Transverse colon (tissue), 4 donors: Measurements from ENCODE around the gene JAZF1. TPM values are rescaled to one million over a fixed set of nuclear protein-coding genes. Genes with fewer than 3 reads are reported as not detected.

Source experiments
- DNase-seq: peaks from one replicate; pipeline ENCODE4 v3.0.0-alpha.2; 2019
- H3K27ac ChIP-seq, 4 donors: fragments of 200-600 bp; sonication (generic); 2 replicates each; pipeline ENCODE4 v1.5.1; 2016 to 2018; ENCODE audit warnings: inconsistent platforms in 4 of 4
- H3K27me3 ChIP-seq: fragments of 200-600 bp; sonication (generic); 2 replicates; pipeline ENCODE4 v1.5.1; 2017; ENCODE audit warnings: inconsistent platforms
- H3K36me3 ChIP-seq, 4 donors: fragments of 200-600 bp; sonication (generic); 2 replicates each; pipeline ENCODE4 v1.5.1; 2017 to 2019; ENCODE audit warnings: inconsistent platforms in 4 of 4
- H3K4me1 ChIP-seq, 4 donors: fragments of 200-600 bp; sonication (generic); 2 replicates each; pipeline ENCODE4 v1.5.1; 2017 to 2020; ENCODE audit warnings: inconsistent platforms in 4 of 4
- H3K4me3 ChIP-seq, 4 donors: fragments of 200-600 bp; sonication (generic); 1 replicate in 1 of 4; 2 replicates in 3 of 4; pipeline versions ENCODE4 v1.5.1 to v1.6.1; 2017 to 2019; ENCODE audit warnings: inconsistent platforms in 4 of 4
- H3K9me3 ChIP-seq, 2 donors: fragments of 200-600 bp; sonication (generic); 2 replicates each; pipeline ENCODE4 v1.5.1; 2017 to 2019; ENCODE audit warnings: inconsistent platforms in 2 of 2
- CTCF ChIP-seq, 5 experiments: fragments of 200-600 bp in 3 of 5; fragments of 450-650 bp in 2 of 5; sonication (generic) in 3 of 5; IDR thresholded peaks; 1 replicate in 2 of 5; 2 replicates in 3 of 5; pipeline ENCODE4 v1.5.1; 2016 to 2017; ENCODE audit warnings: antibody characterized with exemption in 5 of 5, inconsistent platforms in 3 of 5, mild to moderate bottlenecking in 2 of 5, moderate library complexity in 1 of 5
- EP300 ChIP-seq: sonication (generic); formaldehyde crosslinking; IDR thresholded peaks from one replicate; pipeline ENCODE4 v1.6.1; 2017; ENCODE audit warnings: antibody characterized with exemption, low read depth
- POLR2A ChIP-seq: fragments of 450-650 bp; IDR thresholded peaks from one replicate; pipeline ENCODE4 v1.6.1; 2016; ENCODE audit warnings: antibody characterized with exemption, mild to moderate bottlenecking, moderate library complexity
- POLR2AphosphoS5 ChIP-seq, 3 donors: sonication (generic); formaldehyde crosslinking; IDR thresholded peaks; one replicate each; pipeline ENCODE4 v1.6.1; 2016; ENCODE audit warnings: antibody characterized with exemption in 3 of 3
- WGBS, 2 donors: methylation state at CpG; one replicate each; pipeline ENCODE4 v1.1.5; 2018; ENCODE audit warnings: low coverage in 1 of 2; 5-methylcytosine and 5-hydroxymethylcytosine counted together
- in situ Hi-C, 4 donors: fragments of 200-750 bp; cut with MboI; loops; one replicate each; pipeline versions ENCODE4 v1.15.0 to v1.15.1; 2017; ENCODE audit warnings: low sequenced_read_pairs in 3 of 4, low pct_ligation_motif_present in 1 of 4, low pct_unique_long_range_greater_than_20kb in 1 of 4
- intact Hi-C: fragments of 100-400 bp; cut with DNase I; formaldehyde crosslinking; loops from one replicate; pipeline ENCODE4 v1.15.1; 2023; ENCODE audit warnings: low total_unique reads
- total RNA-seq, 4 donors: library from RNA; depleted of rRNA; stranded (reverse); fragments of >200 nt; gene quantifications; one replicate each; pipeline ENCODE4 v1.1.0, GENCODE V29; 2016

JAZF1 gene
- total RNA-seq, 4 donors from 2014 or later = 11.0 to 12.2 (median 11.5) TPM

DNA sequence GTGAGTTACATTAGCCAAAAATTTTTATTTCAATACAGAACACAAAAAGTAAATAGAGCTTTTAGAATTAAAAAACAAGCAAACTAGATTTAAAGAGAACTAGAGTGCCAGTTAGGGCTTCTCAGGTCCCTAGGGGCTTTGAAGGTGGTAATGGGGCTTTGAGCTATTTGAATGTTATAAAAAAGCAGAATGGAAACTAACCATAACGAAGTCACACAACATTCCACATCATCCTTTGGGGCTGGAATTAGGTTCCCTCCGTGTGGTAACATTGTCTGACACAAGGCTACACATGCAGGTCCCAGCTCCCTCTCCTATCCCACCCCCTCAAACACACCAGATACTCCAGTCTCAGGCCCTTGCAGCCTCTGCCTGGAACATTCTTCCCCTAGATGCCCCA is 15.3 kb downstream of the JAZF1 start:
- WGBS, 2 donors = 63% methylated on average over 2 of the region's 2 CpGs; no CpG with 5 or more reads in 1 of the 2 donors
- no peaks in the 10 kb centered on the region for H3K9me3 ChIP-seq
- H3K27ac ChIP-seq = peak overlapping the region in 1 of 4 donors; percentile 34
- in situ Hi-C loops = no loop called here
- no peak overlapping the region for H3K4me3 ChIP-seq
- H3K4me1 ChIP-seq = peaks cover 0 to 23% (median 7%) of the 10 kb centered on the region in 4 donors
- no peaks in the 10 kb centered on the region for H3K36me3 ChIP-seq
- no peak for DNase-seq
- H3K27me3 ChIP-seq = no peaks in the 10 kb centered on the region
- intact Hi-C loops = no loop called here
- TF ChIP-seq POLR2A (no peak), EP300 (no peak), POLR2AphosphoS5 (IDR thresholded peaks at IDR 0.05) (no peak), CTCF (IDR thresholded peaks at IDR 0.05) (no peak)

DNA sequence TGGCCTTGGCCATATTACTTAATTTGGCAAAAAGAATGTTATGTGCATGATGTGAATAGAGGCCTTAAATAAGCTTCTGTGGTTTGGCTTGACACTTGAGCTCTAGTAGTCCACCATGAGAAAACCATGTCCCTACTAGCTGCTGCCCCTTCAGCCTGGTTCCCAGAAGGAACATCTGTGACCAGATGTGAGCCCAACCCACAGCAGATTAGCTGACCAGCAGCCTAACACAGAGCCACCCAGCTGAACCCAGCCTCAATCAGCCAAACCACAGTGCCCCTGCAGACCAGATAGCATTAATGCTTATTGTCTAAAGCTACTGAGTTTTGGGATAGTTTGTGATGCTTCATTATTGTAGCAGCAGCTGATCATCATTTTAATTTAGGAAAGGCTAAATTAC is 16.6 kb downstream of the JAZF1 start:
- TF ChIP-seq EP300 (no peak), POLR2AphosphoS5 (IDR thresholded peaks at IDR 0.05) (no peak), POLR2A (no peak), CTCF (IDR thresholded peaks at IDR 0.05) (no peak)
- in situ Hi-C loops (no loop called here), intact Hi-C loops (no loop called here)
- Histone ChIP-seq H3K36me3 (no peaks in the 10 kb centered on the region), H3K27me3 (no peaks in the 10 kb centered on the region), H3K9me3 (no peaks in the 10 kb centered on the region), H3K27ac (no peak overlapping the region), H3K4me3 (no peak overlapping the region), H3K4me1 (peaks cover 0 to 19% (median 7%) of the 10 kb centered on the region in 4 donors)
- DNase-seq = no peak

DNA sequence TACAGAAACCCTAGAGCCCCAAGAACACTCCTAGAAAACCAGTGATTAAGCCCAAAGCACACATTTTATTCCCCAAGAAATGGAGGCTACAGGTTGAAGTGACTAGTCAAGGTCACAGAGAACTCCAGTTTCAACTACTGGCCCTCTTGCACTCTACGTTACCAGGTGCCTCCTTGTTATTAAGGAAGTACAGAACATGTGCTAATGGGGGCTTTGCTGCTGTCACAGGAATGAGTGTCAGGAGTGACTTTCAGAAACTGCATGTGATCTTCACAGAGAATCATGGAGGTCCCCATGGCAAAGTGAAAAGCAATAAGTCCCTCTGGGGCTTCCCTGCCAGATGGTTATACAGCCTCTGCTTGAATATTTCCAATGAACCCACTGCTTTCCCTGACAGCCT is 19.3 kb downstream of the JAZF1 start:
- Histone ChIP-seq H3K36me3 (no peaks in the 10 kb centered on the region), H3K27me3 (no peaks in the 10 kb centered on the region), H3K27ac (no peak overlapping the region), H3K9me3 (no peaks in the 10 kb centered on the region), H3K4me1 (peaks cover 0 to 12% (median 4%) of the 10 kb centered on the region in 4 donors), H3K4me3 (no peak overlapping the region)
- TF ChIP-seq POLR2AphosphoS5 (IDR thresholded peaks at IDR 0.05) = no peak
- no peak for TF ChIP-seq CTCF (IDR thresholded peaks at IDR 0.05)
- no peak for TF ChIP-seq EP300
- TF ChIP-seq POLR2A = no peak
- DNase-seq = no peak
- intact Hi-C loops (no loop called here), in situ Hi-C loops (no loop called here)
- 94% methylated on average over 1 of the region's 1 CpG; no CpG with 5 or more reads in 1 of the 2 donors for WGBS, 2 donors

- Histone ChIP-seq H3K9me3 (no peaks in the 10 kb centered on the region), H3K36me3 (no peaks in the 10 kb centered on the region), H3K27ac (no peak overlapping the region), H3K4me1 (peaks cover 0 to 12% (median 7%) of the 10 kb centered on the region in 4 donors), H3K27me3 (no peaks in the 10 kb centered on the region), H3K4me3 (no peak overlapping the region)
- WGBS, 2 donors = 87% methylated on average over 4 of the region's 4 CpGs; no CpG with 5 or more reads in 1 of the 2 donors
- intact Hi-C loops = no loop called here
- no peak for TF ChIP-seq POLR2A
- TF ChIP-seq CTCF (IDR thresholded peaks at IDR 0.05) = no peak
- TF ChIP-seq POLR2AphosphoS5 (IDR thresholded peaks at IDR 0.05) = no peak
- in situ Hi-C loops = no loop called here
- DNase-seq = no peak
Measured at GRCh38 chr7:28160551-28160991, 20.0 kb downstream of the JAZF1 start.
